Smooth muscle cell (in vitro differentiated cells): Measurements from ENCODE around the gene SMYD1. TPM values are rescaled to one million over a fixed set of nuclear protein-coding genes. Genes with fewer than 3 reads are reported as not detected.

Experiments used
- DNase-seq: peaks from one replicate; lab custom pipeline; 2025; ENCODE audit not compliant: unreplicated experiment; lab: John Stamatoyannopoulos, UW
- H2AFZ ChIP-seq: fragments of 200-600 bp; sonication (generic); 2 replicates; pipeline ENCODE4 v1.6.0; 2016; ENCODE audit warnings: antibody characterized with exemption, low read depth, mild to moderate bottlenecking
- H3F3A ChIP-seq: fragments of 200-600 bp; sonication (generic); 2 replicates; pipeline ENCODE4 v1.6.0; 2017; ENCODE audit warnings: antibody characterized with exemption, low read depth
- H3K27ac ChIP-seq: fragments of 200-600 bp; sonication (generic); 2 replicates; pipeline ENCODE4 v1.5.1; 2016; ENCODE audit warnings: low read depth, mild to moderate bottlenecking
- H3K27me3 ChIP-seq: fragments of 200-600 bp; sonication (generic); 2 replicates; pipeline ENCODE4 v1.6.1; 2016; ENCODE audit warnings: low read depth, mild to moderate bottlenecking
- H3K36me3 ChIP-seq: fragments of 200-600 bp; sonication (generic); 2 replicates; pipeline ENCODE4 v1.5.1; 2016; ENCODE audit warnings: low read depth
- H3K4me1 ChIP-seq: fragments of 200-600 bp; sonication (generic); 2 replicates; pipeline ENCODE4 v1.5.1; 2016; ENCODE audit warnings: low read depth
- H3K4me2 ChIP-seq: fragments of 200-600 bp; sonication (generic); 2 replicates; pipeline ENCODE4 v1.6.0; 2016; ENCODE audit warnings: mild to moderate bottlenecking
- H3K4me3 ChIP-seq: fragments of 200-600 bp; sonication (generic); 2 replicates; pipeline ENCODE4 v1.5.1; 2016; ENCODE audit warnings: mild to moderate bottlenecking
- H3K79me2 ChIP-seq: fragments of 200-600 bp; sonication (generic); 2 replicates; pipeline ENCODE4 v1.6.0; 2016; ENCODE audit warnings: low read depth, mild to moderate bottlenecking
- H3K9ac ChIP-seq: fragments of 200-600 bp; sonication (generic); 2 replicates; pipeline ENCODE4 v1.6.0; 2016; ENCODE audit warnings: low read depth
- H3K9me3 ChIP-seq: fragments of 200-600 bp; sonication (generic); replicated peaks from 2 replicates; pipeline ENCODE4 v1.5.1; 2016; ENCODE audit warnings: low read depth
- H4K20me1 ChIP-seq: fragments of 200-600 bp; sonication (generic); 2 replicates; pipeline ENCODE4 v1.6.0; 2016; ENCODE audit warnings: low read depth
- WGBS: methylation state at CpG from one replicate; pipeline ENCODE4 v1.1.7; 2016; ENCODE audit warnings: low lambda C conversion rate; 5-methylcytosine and 5-hydroxymethylcytosine counted together
- polyA plus RNA-seq: library from polyadenylated mRNA; unstranded; fragments of >200 nt; fragmentation: Nextera tagmentation; extraction: Ambion mirVana; gene quantifications from 2 replicates; pipeline ENCODE4 v1.2.1, GENCODE V29; 2016
- total RNA-seq: library from RNA; depleted of rRNA; stranded (reverse); fragments of >200 nt; gene quantifications from 2 replicates; pipeline ENCODE4 v1.2.3, GENCODE V29; 2014
- TF ChIP-seq, protein P1 (sequence below): fragments of 200-600 bp; sonication (generic); IDR thresholded peaks from 2 replicates; pipeline ENCODE4 v1.5.1; 2017; ENCODE audit warnings: borderline replicate concordance, mild to moderate bottlenecking, antibody characterized with exemption; ENCODE audit not compliant: insufficient read depth, poor library complexity, severe bottlenecking

SMYD1 gene
- total and polyA plus RNA-seq, 2 experiments from 2014 or later: not detected

DNA sequence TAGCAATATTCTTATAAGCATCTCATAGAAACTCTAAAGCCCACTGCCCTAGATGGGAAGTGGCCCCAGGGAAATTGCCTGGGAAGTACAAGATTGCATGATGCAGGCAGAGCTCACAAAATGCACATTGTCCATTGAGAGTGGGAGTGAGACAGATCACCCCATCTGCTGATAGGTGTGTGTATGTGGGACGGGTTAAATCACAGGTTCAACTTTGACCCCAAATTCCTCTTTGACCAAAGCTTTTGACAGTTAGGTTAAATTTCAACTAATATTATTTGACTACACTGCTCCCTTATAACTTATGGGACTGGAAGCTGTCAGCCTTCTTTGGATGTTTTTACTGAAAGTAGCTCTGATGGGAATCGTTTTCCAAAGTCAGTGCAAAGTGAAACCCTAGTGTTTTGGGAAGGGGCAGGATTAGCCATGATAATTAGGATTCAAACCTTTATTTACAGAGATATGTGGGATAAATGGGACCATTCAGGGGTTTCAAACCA is 71.6 kb downstream of the SMYD1 start:
- H3K27me3 ChIP-seq: peaks cover 29% of the 10 kb centered on the region
- H2AFZ ChIP-seq: no peak overlapping the region
- no peaks in the 10 kb centered on the region for H4K20me1 ChIP-seq
- 91% methylated on average over 2 of the region's 2 CpGs for WGBS
- no peak overlapping the region for H3K4me3 ChIP-seq
- no peak for DNase-seq
- no peaks in the 10 kb centered on the region for H3F3A ChIP-seq
- TF ChIP-seq, protein P1, sequence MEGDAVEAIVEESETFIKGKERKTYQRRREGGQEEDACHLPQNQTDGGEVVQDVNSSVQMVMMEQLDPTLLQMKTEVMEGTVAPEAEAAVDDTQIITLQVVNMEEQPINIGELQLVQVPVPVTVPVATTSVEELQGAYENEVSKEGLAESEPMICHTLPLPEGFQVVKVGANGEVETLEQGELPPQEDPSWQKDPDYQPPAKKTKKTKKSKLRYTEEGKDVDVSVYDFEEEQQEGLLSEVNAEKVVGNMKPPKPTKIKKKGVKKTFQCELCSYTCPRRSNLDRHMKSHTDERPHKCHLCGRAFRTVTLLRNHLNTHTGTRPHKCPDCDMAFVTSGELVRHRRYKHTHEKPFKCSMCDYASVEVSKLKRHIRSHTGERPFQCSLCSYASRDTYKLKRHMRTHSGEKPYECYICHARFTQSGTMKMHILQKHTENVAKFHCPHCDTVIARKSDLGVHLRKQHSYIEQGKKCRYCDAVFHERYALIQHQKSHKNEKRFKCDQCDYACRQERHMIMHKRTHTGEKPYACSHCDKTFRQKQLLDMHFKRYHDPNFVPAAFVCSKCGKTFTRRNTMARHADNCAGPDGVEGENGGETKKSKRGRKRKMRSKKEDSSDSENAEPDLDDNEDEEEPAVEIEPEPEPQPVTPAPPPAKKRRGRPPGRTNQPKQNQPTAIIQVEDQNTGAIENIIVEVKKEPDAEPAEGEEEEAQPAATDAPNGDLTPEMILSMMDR: no peak
- no peaks in the 10 kb centered on the region for H3K9me3 ChIP-seq
- H3K4me1 ChIP-seq: no peaks in the 10 kb centered on the region
- no peaks in the 10 kb centered on the region for H3K79me2 ChIP-seq
- H3K27ac ChIP-seq: no peak overlapping the region
- no peak overlapping the region for H3K4me2 ChIP-seq
- H3K36me3 ChIP-seq: no peaks in the 10 kb centered on the region
- H3K9ac ChIP-seq: no peak overlapping the region

DNA sequence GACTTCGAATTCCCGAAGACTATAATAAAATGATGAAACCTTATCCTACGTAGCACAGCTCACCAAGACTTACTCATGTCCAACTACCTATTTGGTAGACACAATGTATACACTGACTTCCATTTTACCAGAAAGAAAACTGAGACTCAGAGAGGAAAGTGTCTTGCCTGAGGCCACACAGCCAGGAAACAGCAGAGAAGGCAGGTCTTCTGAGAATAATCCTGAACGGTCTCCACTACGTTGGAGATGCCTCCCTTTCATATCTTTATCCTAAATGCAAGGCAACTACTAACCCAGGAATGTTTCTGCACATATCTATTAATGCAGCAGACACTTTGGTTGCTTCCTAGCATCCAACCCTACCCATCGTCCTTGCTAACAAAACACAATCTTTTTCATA is 72.2 kb downstream of the SMYD1 start:
- no peak overlapping the region for H3K9ac ChIP-seq
- no peaks in the 10 kb centered on the region for H4K20me1 ChIP-seq
- no peaks in the 10 kb centered on the region for H3F3A ChIP-seq
- no peaks in the 10 kb centered on the region for H3K36me3 ChIP-seq
- no peaks in the 10 kb centered on the region for H3K79me2 ChIP-seq
- H2AFZ ChIP-seq: no peak overlapping the region
- no peaks in the 10 kb centered on the region for H3K9me3 ChIP-seq
- H3K4me1 ChIP-seq: no peaks in the 10 kb centered on the region
- 84% methylated on average over 6 of the region's 6 CpGs for WGBS
- H3K4me2 ChIP-seq: no peak overlapping the region
- H3K4me3 ChIP-seq: no peak overlapping the region
- H3K27me3 ChIP-seq: peaks cover 29% of the 10 kb centered on the region
- DNase-seq: no peak
- H3K27ac ChIP-seq: no peak overlapping the region
- TF ChIP-seq, protein P1: no peak

DNA sequence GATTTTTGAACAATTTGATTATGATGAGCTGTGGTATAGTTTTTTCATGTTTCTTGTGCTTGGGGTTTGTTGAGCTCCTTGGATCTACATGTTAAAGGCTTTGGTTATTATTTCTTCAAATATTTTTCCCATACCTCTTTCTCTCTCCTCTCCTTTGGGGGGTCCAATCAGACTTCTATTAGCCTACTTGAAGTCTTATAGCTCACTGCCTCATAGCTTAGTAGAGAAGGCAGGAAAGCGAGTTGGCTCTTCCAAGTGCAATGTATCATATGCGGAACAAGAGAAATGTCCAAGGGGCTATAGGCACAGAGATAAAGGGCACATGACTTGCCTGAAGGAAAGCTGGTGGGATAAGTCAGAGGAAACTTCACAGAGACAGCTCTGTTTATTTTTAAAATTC is 74.3 kb downstream of the SMYD1 start:
- Histone ChIP-seq H3K36me3 (no peaks in the 10 kb centered on the region), H3K79me2 (no peaks in the 10 kb centered on the region), H2AFZ (no peak overlapping the region), H3K4me1 (no peaks in the 10 kb centered on the region), H4K20me1 (no peaks in the 10 kb centered on the region), H3K27me3 (peaks cover 11% of the 10 kb centered on the region), H3F3A (no peaks in the 10 kb centered on the region), H3K4me3 (no peak overlapping the region), H3K9ac (no peak overlapping the region), H3K4me2 (no peak overlapping the region), H3K9me3 (no peaks in the 10 kb centered on the region), H3K27ac (no peak overlapping the region)
- no peak for DNase-seq
- 88% methylated on average over 2 of the region's 2 CpGs for WGBS
- TF ChIP-seq, protein P1: no peak

DNA sequence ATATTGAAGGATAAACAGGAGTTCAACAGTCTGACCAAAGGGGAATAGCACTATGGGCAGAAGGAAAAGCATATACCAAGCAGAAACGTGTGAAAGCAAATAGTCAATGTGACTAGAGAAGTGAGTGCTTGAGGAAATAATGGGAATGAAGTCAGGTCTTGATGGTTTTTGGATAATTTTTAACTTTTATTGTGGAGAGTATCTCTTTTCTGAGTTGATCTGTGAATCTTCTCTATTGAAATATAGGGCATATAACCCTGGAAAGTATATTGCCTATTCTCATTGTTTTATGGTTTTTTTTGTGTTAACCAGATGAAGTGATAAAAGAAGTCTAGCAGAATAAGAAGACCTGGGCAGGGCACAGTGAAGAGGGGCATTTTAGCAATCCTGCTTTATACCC is 76.6 kb downstream of the SMYD1 start:
- TF ChIP-seq, protein P1: no peak
- no peak overlapping the region for H3K4me2 ChIP-seq
- no peaks in the 10 kb centered on the region for H3F3A ChIP-seq
- no peak overlapping the region for H2AFZ ChIP-seq
- WGBS: 67% methylated on average over 1 of the region's 1 CpG
- H3K27ac ChIP-seq: no peak overlapping the region
- DNase-seq: no peak
- H3K27me3 ChIP-seq: no peaks in the 10 kb centered on the region
- H3K79me2 ChIP-seq: no peaks in the 10 kb centered on the region
- no peak overlapping the region for H3K9ac ChIP-seq
- H3K4me3 ChIP-seq: no peak overlapping the region
- no peaks in the 10 kb centered on the region for H3K4me1 ChIP-seq
- H4K20me1 ChIP-seq: no peaks in the 10 kb centered on the region
- no peaks in the 10 kb centered on the region for H3K36me3 ChIP-seq
- no peaks in the 10 kb centered on the region for H3K9me3 ChIP-seq
